Thoracic aorta (tissue), 2 donors: Measurements from ENCODE around the gene RNU6-1. TPM values are rescaled to one million over a fixed set of nuclear protein-coding genes. Genes with fewer than 3 reads are reported as not detected.

Experiments
- ATAC-seq: fragments of 150-250 bp; one replicate; pipeline ENCODE4 v1.8.0; 2017; ENCODE audit warnings: low read depth; ENCODE audit not compliant: insufficient number of reproducible peaks, low FRiP score
- DNase-seq: peaks from one replicate; pipeline ENCODE4 v3.0.0-alpha.2; 2020; ENCODE audit warnings: low spot score
- H3K27ac ChIP-seq, 2 donors: fragments of 200-600 bp; sonication (generic); 1 replicate in 1 of 2; 2 replicates in 1 of 2; pipeline ENCODE4 v1.5.1; 2016; ENCODE audit warnings: mild to moderate bottlenecking in 2 of 2, moderate library complexity in 2 of 2
- H3K27me3 ChIP-seq: fragments of 200-600 bp; sonication (generic); replicated peaks from 2 replicates; pipeline ENCODE4 v1.6.0; 2016; ENCODE audit warnings: mild to moderate bottlenecking; ENCODE audit not compliant: insufficient read depth
- H3K36me3 ChIP-seq: fragments of 200-600 bp; sonication (generic); one replicate; pipeline ENCODE4 v1.5.1; 2016
- H3K4me1 ChIP-seq, 2 donors: fragments of 200-600 bp; sonication (generic); 1 replicate in 1 of 2; 2 replicates in 1 of 2; pipeline versions ENCODE4 v1.5.1 to v1.6.0; 2016; ENCODE audit warnings: low read depth in 2 of 2, mild to moderate bottlenecking in 1 of 2; ENCODE audit not compliant: control insufficient read depth in 1 of 2
- H3K4me3 ChIP-seq: fragments of 200-600 bp; sonication (generic); 2 replicates; pipeline ENCODE4 v1.5.1; 2016; ENCODE audit warnings: mild to moderate bottlenecking
- H3K9me3 ChIP-seq: fragments of 200-600 bp; sonication (generic); 2 replicates; pipeline ENCODE4 v1.5.1; 2016
- total RNA-seq, 2 donors: library from RNA; depleted of rRNA; stranded (reverse); fragments of >200 nt; gene quantifications; one replicate each; pipeline versions ENCODE4 v1.1.0 to v1.2.3, GENCODE V29; 2016
- TF ChIP-seq, protein P1 (sequence below): fragments of 200-600 bp; sonication (generic); IDR thresholded peaks from one replicate; pipeline ENCODE4 v1.5.1; 2019; ENCODE audit warnings: antibody characterized with exemption

RNU6-1 gene
- total RNA-seq, 2 donors from 2014 or later, result not detected

- H3K36me3 ChIP-seq, result no peaks in the 10 kb centered on the region
- H3K4me1 ChIP-seq, result no peaks in the 10 kb centered on the region
- ATAC-seq, result no peak
- H3K4me3 ChIP-seq, result no peak overlapping the region
- H3K27me3 ChIP-seq, result no peaks in the 10 kb centered on the region
- H3K27ac ChIP-seq, result no peak overlapping the region
- H3K9me3 ChIP-seq, result no peaks in the 10 kb centered on the region
- DNase-seq, result no peak
- TF ChIP-seq, protein P1, sequence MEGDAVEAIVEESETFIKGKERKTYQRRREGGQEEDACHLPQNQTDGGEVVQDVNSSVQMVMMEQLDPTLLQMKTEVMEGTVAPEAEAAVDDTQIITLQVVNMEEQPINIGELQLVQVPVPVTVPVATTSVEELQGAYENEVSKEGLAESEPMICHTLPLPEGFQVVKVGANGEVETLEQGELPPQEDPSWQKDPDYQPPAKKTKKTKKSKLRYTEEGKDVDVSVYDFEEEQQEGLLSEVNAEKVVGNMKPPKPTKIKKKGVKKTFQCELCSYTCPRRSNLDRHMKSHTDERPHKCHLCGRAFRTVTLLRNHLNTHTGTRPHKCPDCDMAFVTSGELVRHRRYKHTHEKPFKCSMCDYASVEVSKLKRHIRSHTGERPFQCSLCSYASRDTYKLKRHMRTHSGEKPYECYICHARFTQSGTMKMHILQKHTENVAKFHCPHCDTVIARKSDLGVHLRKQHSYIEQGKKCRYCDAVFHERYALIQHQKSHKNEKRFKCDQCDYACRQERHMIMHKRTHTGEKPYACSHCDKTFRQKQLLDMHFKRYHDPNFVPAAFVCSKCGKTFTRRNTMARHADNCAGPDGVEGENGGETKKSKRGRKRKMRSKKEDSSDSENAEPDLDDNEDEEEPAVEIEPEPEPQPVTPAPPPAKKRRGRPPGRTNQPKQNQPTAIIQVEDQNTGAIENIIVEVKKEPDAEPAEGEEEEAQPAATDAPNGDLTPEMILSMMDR, result no peak
These were observed 11.2 kb upstream of the RNU6-1 start for GRCh38 chr15:67850994-67851571.

DNA sequence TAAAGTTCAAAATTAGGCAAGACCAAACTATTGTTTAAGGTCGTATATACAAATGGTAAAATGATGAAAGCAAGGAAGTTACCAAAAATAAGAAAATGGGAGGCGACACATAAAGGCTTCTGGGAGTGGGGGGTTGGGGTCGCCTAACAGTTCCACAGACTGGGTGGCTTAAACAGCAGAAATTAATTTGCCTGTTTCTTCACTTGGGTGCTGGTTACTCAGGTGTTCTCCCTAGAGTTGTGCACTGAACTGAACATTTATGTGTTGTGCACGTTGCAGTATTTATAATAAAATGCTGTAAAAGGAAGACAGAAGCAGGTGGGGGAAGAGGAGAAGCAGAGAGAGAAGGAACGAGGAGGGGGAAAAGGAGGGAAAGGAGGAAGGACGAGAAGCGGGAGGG lies 10.5 kb upstream of the RNU6-1 start:
- no peak overlapping the region for H3K27ac ChIP-seq
- H3K4me3 ChIP-seq, result no peak overlapping the region
- TF ChIP-seq, protein P1, result no peak
- no peaks in the 10 kb centered on the region for H3K27me3 ChIP-seq
- H3K9me3 ChIP-seq, result no peaks in the 10 kb centered on the region
- no peak for DNase-seq
- H3K36me3 ChIP-seq, result no peaks in the 10 kb centered on the region
- no peak for ATAC-seq
- H3K4me1 ChIP-seq, result no peaks in the 10 kb centered on the region

DNA sequence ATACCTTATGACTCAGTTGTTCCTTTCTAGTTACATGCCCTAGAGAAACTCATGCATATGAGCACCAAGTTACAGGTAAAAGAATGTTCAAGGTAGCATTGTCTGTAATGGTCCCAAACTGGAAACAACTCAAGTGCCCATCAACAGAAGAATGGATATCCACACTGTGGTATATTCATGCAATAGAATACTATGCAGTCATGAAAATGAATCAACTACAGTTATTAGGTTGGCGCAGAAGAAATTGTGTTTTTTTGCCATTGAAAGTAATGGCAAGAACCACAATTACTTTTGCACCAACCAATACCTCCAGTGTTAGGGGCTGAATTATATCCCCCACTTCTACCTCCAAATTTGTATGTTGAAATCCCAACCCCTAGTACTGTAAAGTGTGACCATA lies 9.7 kb upstream of the RNU6-1 start:
- Histone ChIP-seq H3K36me3 (no peaks in the 10 kb centered on the region), H3K9me3 (no peaks in the 10 kb centered on the region), H3K27me3 (no peaks in the 10 kb centered on the region), H3K27ac (no peak overlapping the region), H3K4me3 (no peak overlapping the region), H3K4me1 (no peaks in the 10 kb centered on the region)
- TF ChIP-seq, protein P1, result no peak
- ATAC-seq (no peak), DNase-seq (no peak)

- Histone ChIP-seq H3K36me3 (no peaks in the 10 kb centered on the region), H3K9me3 (no peaks in the 10 kb centered on the region), H3K4me1 (peaks cover 0 to 8% of the 10 kb centered on the region in 2 donors), H3K27me3 (no peaks in the 10 kb centered on the region), H3K27ac (no peak overlapping the region), H3K4me3 (no peak overlapping the region)
- TF ChIP-seq, protein P1, result no peak
- ATAC-seq (no peak), DNase-seq (no peak)
These were observed 6.1 kb upstream of the RNU6-1 start for GRCh38 chr15:67845974-67846373.

GRCh38 chr15:67843571-67844387 lies 3.9 kb upstream of the RNU6-1 start:
- H3K9me3 ChIP-seq, result no peaks in the 10 kb centered on the region
- H3K36me3 ChIP-seq, result no peaks in the 10 kb centered on the region
- no peak for DNase-seq
- TF ChIP-seq, protein P1, result no peak
- no peak for ATAC-seq
- peaks cover 0 to 15% of the 10 kb centered on the region in 2 donors for H3K4me1 ChIP-seq
- H3K4me3 ChIP-seq, result no peak overlapping the region
- no peaks in the 10 kb centered on the region for H3K27me3 ChIP-seq
- no peak overlapping the region for H3K27ac ChIP-seq
